ENCODE data around the gene MRPS12. TPM values are rescaled to one million over a fixed set of nuclear protein-coding genes. Genes with fewer than 3 reads are reported as not detected.

The MRPS12 gene
- total RNA-seq, result 32.2 and 33.8 TPM in 2 replicates

DNA sequence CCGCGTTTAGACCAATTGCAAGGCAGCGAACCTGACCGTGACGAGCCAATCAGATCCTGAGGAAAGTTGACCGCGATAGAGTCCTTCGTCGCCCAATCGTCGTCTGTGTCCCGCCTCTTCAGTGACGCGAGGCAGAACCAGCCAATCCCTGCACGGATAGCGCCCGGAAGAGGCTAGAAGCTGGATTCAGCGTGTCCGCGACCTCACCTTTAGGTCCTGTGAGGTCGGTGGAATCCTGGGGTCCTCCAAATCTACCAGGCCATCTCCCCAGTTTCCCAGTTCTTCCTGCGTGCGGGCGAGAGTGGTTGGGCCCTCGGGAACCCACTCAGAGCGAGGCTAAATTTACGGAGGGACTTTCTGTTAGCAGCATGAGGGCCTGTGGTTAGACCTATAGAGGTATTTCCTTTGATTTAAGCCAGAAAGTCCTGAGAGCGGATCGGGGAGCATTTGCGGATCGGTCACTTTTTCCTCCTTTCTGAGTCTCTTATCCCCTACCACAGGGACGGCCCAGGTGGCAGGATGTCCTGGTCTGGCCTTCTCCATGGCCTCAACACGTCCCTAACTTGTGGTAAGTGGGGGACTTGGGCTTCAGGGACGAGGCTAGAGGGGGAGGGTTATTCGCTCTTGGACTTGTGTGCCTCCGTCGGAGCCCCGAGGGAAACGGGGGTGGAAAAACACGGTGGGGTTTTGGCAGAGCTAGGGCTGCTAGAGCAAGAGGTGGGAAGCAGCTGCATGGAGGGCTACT is at the start of gene MRPS12:
TSS of gene MRPS12 (plus strand) at position 169 of the 745 bp plus-strand sequence. CDS start at position 520, 351 bp downstream.

DNA sequence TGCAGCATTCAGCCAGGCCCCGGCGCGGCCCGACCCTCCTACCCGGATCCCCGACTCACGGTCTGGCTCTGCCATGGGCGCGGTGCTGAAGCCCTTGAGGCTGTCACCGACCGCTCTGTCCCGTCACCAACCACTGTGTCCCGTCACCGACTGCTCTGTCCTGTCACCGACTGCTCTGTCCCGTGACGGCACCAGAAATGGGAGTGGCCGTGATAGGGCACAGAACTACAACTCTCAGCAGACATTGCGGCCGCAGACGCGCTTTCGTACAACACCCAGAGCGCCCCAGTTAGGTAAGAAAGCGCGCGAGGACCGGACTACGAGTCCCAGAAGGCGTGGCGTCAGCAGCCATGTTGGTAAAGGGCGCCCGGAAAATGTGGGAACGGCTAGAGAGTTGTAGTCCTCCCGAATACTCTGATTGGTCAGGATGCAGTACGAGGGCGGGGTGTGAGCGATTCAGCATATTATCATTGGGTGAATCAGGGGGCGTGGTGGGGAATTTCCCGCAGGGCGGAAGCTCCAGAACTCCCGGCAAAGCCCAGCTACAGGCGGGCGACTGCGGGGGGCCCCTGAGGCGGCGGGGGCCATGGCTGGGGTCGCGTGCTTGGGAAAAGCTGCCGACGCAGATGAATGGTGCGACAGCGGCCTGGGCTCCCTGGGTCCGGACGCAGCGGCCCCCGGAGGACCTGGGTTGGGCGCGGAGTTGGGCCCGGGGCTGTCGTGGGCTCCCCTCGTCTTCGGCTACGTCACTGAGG is 31.1 kb upstream of the MRPS12 start, which contains the start of the genes NFKBIB and SIRT2:
TSS of gene NFKBIB (plus strand) at position 523 of the 755 bp plus-strand sequence. CDS start at position 587, 64 bp downstream.
TSS of gene SIRT2 (minus strand) at position 172 of the 755 bp plus-strand sequence. CDS start at position 75, 97 bp downstream.

DNA sequence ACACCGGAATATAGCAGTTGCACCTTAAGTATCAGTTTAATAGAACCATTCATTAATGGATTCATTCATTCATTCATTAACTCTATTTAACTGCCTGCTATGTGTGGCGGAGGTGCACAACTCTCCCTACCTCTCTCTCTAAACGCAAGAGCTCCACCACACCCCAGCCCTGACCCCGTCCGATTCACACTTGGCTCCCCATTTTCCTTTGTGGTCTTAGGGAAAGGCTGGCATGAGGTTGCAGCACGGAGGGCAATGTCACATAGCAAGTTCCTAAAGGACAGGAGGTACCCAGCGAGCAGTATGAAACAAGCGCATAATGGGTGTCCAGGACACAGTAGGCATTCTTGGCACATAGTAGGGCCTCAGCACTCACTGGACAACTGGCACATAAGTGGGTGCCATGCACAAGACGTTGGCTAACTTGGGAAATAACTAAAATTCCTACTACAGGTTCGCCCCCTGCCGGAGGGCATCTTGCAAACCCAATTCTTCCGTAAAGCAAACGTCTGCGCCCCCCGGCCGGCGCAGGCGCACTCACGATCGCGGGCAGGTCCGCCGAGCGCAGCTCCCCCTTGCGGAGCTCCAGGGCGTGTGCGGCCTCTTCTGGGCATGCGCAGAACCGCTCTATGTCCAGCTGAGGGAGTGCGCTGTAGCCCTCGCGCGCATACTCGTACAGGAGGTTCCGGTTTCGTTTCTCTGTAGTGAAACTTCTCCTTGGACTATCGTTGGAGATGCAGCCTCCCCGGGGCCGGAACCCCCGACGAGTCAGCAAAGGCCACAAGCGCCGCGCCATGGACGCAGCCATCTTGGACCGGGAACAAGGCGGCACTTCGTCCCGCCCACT is 592 bp upstream of the MRPS12 start, which contains the start of gene SARS2:
TSS of gene SARS2 (minus strand) at position 835 of the 847 bp plus-strand sequence. CDS start at position 808, 27 bp downstream.

DNA sequence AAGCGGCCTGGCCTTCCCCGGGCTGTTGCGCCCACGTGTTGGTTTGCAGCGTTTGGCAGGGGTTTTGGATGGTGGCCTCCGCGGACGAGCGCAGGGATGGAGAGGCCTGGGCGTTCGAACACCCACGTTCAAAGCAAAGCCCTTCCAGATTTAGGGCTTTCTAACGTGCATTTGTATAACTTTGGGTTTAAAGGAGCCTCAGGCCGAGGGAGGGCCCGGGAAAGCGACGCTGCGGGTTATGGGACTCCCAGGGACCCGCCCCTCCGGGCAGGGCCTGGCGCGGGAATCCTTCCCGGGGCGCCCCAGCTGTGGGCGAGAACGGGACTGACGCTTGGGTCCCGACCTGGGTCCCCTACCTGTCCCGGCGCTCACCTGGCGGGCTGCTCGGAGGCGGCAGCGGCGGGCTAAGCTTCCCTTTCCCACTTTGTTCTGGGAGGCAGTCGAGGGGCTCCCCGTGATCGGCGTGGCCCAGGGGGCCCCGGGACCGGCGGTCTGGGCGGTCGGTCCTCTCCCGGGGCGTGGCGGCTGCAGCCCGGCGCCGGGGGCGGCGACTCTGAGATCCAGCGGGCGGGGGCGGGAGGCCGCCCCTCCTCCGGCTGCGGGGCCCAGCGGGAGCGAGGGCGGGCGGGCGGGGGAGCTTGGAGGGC is 44.6 kb downstream of the MRPS12 start, which contains the start of gene FBXO17:
TSS of gene FBXO17 (minus strand) at position 529 of the 647 bp plus-strand sequence. CDS start 25,423 bp downstream, outside the sequence.

Other genes starting within 250 kb of the MRPS12 start
- 2.8 TPM in 1 of 2 replicates, not detected in the other for gene CAPN12, start 186.5 kb upstream of the MRPS12 start, total RNA-seq
- gene LGALS7, start 157.4 kb upstream of the MRPS12 start, total RNA-seq, result not detected in 2 replicates
- gene LGALS7B, start 141.7 kb upstream of the MRPS12 start, total RNA-seq, result not detected in 2 replicates
- not detected in 2 replicates for gene LGALS4, start 118.0 kb upstream of the MRPS12 start, total RNA-seq
- gene ECH1, start 99.2 kb upstream of the MRPS12 start, total RNA-seq, result 61.9 and 89.9 TPM in 2 replicates
- 179 and 198 TPM in 2 replicates for gene HNRNPL, start 81.0 kb upstream of the MRPS12 start, total RNA-seq
- gene RINL, start 52.7 kb upstream of the MRPS12 start, total RNA-seq, result 1.5 and 2.3 TPM in 2 replicates
- gene SIRT2, start 31.3 kb upstream of the MRPS12 start, total RNA-seq, result 56.7 and 57.2 TPM in 2 replicates
- 15.3 and 18.0 TPM in 2 replicates for gene NFKBIB, start 31.0 kb upstream of the MRPS12 start, total RNA-seq
- gene CCER2, start 18.8 kb upstream of the MRPS12 start, total RNA-seq, result not detected in 2 replicates
- 15.5 and 22.0 TPM in 2 replicates for gene SARS2, start 181 bp upstream of the MRPS12 start, total RNA-seq
- gene FBXO17, start 44.8 kb downstream of the MRPS12 start, total RNA-seq, result 18.4 and 26.2 TPM in 2 replicates
- 0.18 and 0.49 TPM in 2 replicates for gene FBXO27, start 101.6 kb downstream of the MRPS12 start, total RNA-seq
- not detected in 2 replicates for gene ACP7, start 153.4 kb downstream of the MRPS12 start, total RNA-seq
- 7.0 and 9.1 TPM in 2 replicates for gene PAK4, start 194.8 kb downstream of the MRPS12 start, total RNA-seq